Measurements from ENCODE around the gene EXD3.
"Not testable (repeated sequence)": the region's sequence is repeated elsewhere in the genome, so short reads cannot be mapped to it uniquely, and the experiment has no call there.

The EXD3 gene

GRCh38 chr9:137354845-137355760 lies 67.9 kb downstream of the EXD3 start:
- no peak for DNase-seq

- no peak for DNase-seq
These were observed 68.7 kb downstream of the EXD3 start for GRCh38 chr9:137354153-137354844.

- no peak for DNase-seq
These were observed 69.5 kb downstream of the EXD3 start for GRCh38 chr9:137353223-137354152.

- DNase-seq: no peak
These were observed 70.3 kb downstream of the EXD3 start for GRCh38 chr9:137352511-137353222.

- DNase-seq: no peak
These were observed 71.0 kb downstream of the EXD3 start for GRCh38 chr9:137351781-137352501.

- DNase-seq: no peak
These were observed 72.0 kb downstream of the EXD3 start for GRCh38 chr9:137350696-137351584.

GRCh38 chr9:137349471-137350033 lies 73.4 kb downstream of the EXD3 start:
- no peak for DNase-seq

- no peak for DNase-seq
These were observed 74.0 kb downstream of the EXD3 start for GRCh38 chr9:137348769-137349470.

GRCh38 chr9:137347928-137348327 lies 75.0 kb downstream of the EXD3 start:
- no peak for DNase-seq

- no peak for DNase-seq
These were observed 80.5 kb downstream of the EXD3 start for GRCh38 chr9:137342482-137342881.

- DNase-seq: no peak
These were observed 81.7 kb downstream of the EXD3 start for GRCh38 chr9:137341227-137341626.

GRCh38 chr9:137339908-137340462 lies 83.0 kb downstream of the EXD3 start:
- DNase-seq: not testable (repeated sequence)

GRCh38 chr9:137339045-137339907 lies 83.7 kb downstream of the EXD3 start:
- no peak for DNase-seq

- DNase-seq: no peak
These were observed 86.2 kb downstream of the EXD3 start for GRCh38 chr9:137336735-137337134.

- DNase-seq: no peak
These were observed 89.8 kb downstream of the EXD3 start for GRCh38 chr9:137333016-137333671.

- no peak for DNase-seq
These were observed 91.0 kb downstream of the EXD3 start for GRCh38 chr9:137331929-137332328.

GRCh38 chr9:137330689-137331088 lies 92.3 kb downstream of the EXD3 start:
- no peak for DNase-seq

- DNase-seq: not testable (repeated sequence)
These were observed 93.4 kb downstream of the EXD3 start for GRCh38 chr9:137329590-137329989.

Data from CD4-positive, alpha-beta T cell treated with Interleukin-10 for 1 hour (primary cell).